K562 (cell line): ENCODE results near the gene TMSB10. TPM values are rescaled to one million over a fixed set of nuclear protein-coding genes. Genes with fewer than 3 reads are reported as not detected.

ENCODE experiments used
- ARID3A ChIP-seq: IDR thresholded peaks from 2 replicates; pipeline ENCODE4 v1.6.1; 2012; ENCODE audit warnings: low read depth, low read length, improper control_type of control experiment, borderline replicate concordance
- C11orf30 ChIP-seq: fragments of 450-650 bp; IDR thresholded peaks from 2 replicates; pipeline ENCODE4 v1.6.1; 2016; ENCODE audit warnings: low read depth, mild to moderate bottlenecking
- CTBP1 ChIP-seq: fragments of 450-650 bp; IDR thresholded peaks from 2 replicates; pipeline ENCODE4 v1.6.1; 2016; ENCODE audit warnings: borderline replicate concordance
- ELF1 ChIP-seq: fragments of 200-800 bp; sonication (Bioruptor generic); IDR thresholded peaks from 2 replicates; pipeline ENCODE4 v1.6.1; 2016; ENCODE audit warnings: missing genetic modification characterization, missing compliant biosample characterization
- EP400 ChIP-seq: fragments of 450-650 bp; IDR thresholded peaks from 2 replicates; pipeline ENCODE4 v1.6.1; 2017; ENCODE audit warnings: antibody characterized with exemption, mild to moderate bottlenecking, moderate library complexity
- GTF2E2 ChIP-seq: fragments of 200-800 bp; sonication (Bioruptor generic); IDR thresholded peaks from 2 replicates; pipeline ENCODE4 v1.6.1; 2016; ENCODE audit warnings: missing genetic modification characterization, missing compliant biosample characterization
- HBP1 ChIP-seq: fragments of 450-650 bp; formaldehyde crosslinking; IDR thresholded peaks from 2 replicates; pipeline ENCODE4 v1.4.0; 2022; ENCODE audit warnings: missing genetic modification characterization
- POLR2H ChIP-seq: IDR thresholded peaks from 2 replicates; pipeline ENCODE4 v1.6.1; 2016; ENCODE audit warnings: missing genetic modification characterization, low read depth, mild to moderate bottlenecking, control low read depth, missing compliant biosample characterization, moderate library complexity
- POU5F1 ChIP-seq: fragments of 150-350 bp; IDR thresholded peaks from 2 replicates; pipeline ENCODE4 v1.6.1; 2014; ENCODE audit warnings: borderline replicate concordance, low read length, low read depth, mild to moderate bottlenecking; ENCODE audit not compliant: partially characterized antibody
- RERE ChIP-seq: sonication (generic); formaldehyde crosslinking; IDR thresholded peaks from 2 replicates; pipeline ENCODE4 v1.8.0; 2023; ENCODE audit warnings: missing genetic modification reagents, mild to moderate bottlenecking, borderline replicate concordance
- TCF7 ChIP-seq: sonication (generic); IDR thresholded peaks from 2 replicates; pipeline ENCODE4 v1.6.1; 2016; ENCODE audit warnings: antibody characterized with exemption, borderline replicate concordance
- polyA plus RNA-seq, 8 experiments: library from polyadenylated mRNA; depleted of rRNA in 4 of 8; stranded (reverse) in 5 of 8; unstranded in 3 of 8; fragments of >200 nt; fragmentation: Nextera tagmentation in 2 of 8; fragmentation: Illumina TruSeq in 1 of 8; extraction: Ambion mirVana in 2 of 8; extraction: Trizol in 1 of 8; gene quantifications; 2 replicates each; pipeline versions ENCODE4 v1.2.1 to v1.2.3, GENCODE V29; 2011 to 2014; ENCODE audit warnings: inconsistent platforms in 1 of 8, missing spikeins in 1 of 8
- total RNA-seq, 7 experiments: library from RNA; depleted of rRNA in 6 of 7; stranded (reverse); fragments of >200 nt in 6 of 7; fragmentation: Illumina TruSeq in 2 of 7; extraction: Trizol in 2 of 7; gene quantifications; 2 replicates each; pipeline versions ENCODE4 v1.2.1 to v1.2.3, GENCODE V29; 2011 to 2021; ENCODE audit warnings: low replicate concordance in 1 of 7
- TF ChIP-seq, protein P1 (sequence below): sonication (generic); formaldehyde crosslinking; IDR thresholded peaks from 2 replicates; pipeline ENCODE4 v1.8.1; 2022; ENCODE audit warnings: missing genetic modification reagents
- TF ChIP-seq, protein P2 (sequence below): fragments of 250-450 bp; sonication (Bioruptor Pico); IDR thresholded peaks from 2 replicates; pipeline ENCODE4 v1.4.0; 2020; ENCODE audit warnings: mild to moderate bottlenecking, moderate library complexity

Gene TMSB10
- total and polyA plus RNA-seq, 9 of the 15 experiments (the other 6 are each of a cell fraction or from before 2014, with no cell fraction given), result 382 to 2,226 (median 959) TPM

- TF ChIP-seq, protein P1, sequence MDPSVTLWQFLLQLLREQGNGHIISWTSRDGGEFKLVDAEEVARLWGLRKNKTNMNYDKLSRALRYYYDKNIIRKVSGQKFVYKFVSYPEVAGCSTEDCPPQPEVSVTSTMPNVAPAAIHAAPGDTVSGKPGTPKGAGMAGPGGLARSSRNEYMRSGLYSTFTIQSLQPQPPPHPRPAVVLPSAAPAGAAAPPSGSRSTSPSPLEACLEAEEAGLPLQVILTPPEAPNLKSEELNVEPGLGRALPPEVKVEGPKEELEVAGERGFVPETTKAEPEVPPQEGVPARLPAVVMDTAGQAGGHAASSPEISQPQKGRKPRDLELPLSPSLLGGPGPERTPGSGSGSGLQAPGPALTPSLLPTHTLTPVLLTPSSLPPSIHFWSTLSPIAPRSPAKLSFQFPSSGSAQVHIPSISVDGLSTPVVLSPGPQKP (CRISPR knock-in tag), result no peak
- TF ChIP-seq CTBP1, result peak; percentile 76; the same call in 1 of the 2 replicates
- peak; percentile 49; the same call in 1 of the 2 replicates for TF ChIP-seq EP400
- TF ChIP-seq HBP1 (CRISPR knock-in tag), result no peak
- TF ChIP-seq, protein P2, sequence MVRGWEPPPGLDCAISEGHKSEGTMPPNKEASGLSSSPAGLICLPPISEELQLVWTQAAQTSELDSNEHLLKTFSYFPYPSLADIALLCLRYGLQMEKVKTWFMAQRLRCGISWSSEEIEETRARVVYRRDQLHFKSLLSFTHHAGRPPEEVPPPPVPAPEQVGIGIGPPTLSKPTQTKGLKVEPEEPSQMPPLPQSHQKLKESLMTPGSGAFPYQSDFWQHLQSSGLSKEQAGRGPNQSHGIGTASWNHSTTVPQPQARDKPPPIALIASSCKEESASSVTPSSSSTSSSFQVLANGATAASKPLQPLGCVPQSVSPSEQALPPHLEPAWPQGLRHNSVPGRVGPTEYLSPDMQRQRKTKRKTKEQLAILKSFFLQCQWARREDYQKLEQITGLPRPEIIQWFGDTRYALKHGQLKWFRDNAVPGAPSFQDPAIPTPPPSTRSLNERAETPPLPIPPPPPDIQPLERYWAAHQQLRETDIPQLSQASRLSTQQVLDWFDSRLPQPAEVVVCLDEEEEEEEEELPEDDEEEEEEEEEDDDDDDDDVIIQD (CRISPR knock-in tag), result no peak
- no peak for TF ChIP-seq TCF7
- TF ChIP-seq ELF1 (tag), result no peak; the same call in 1 of the 2 replicates
- peak; percentile 97 for TF ChIP-seq POLR2H (tag)
- no peak for TF ChIP-seq POU5F1
- no peak for TF ChIP-seq RERE (CRISPR knock-in tag)
- TF ChIP-seq GTF2E2 (tag), result peak; percentile 94
- no peak for TF ChIP-seq C11orf30
- TF ChIP-seq ARID3A, result no peak
These were observed at the start of gene TMSB10 (continued) for GRCh38 chr2:84905181-84906107.
